ENCODE measurements around the gene DUSP15. TPM values are rescaled to one million over a fixed set of nuclear protein-coding genes. Genes with fewer than 3 reads are reported as not detected.

Gene DUSP15
- total and polyA plus RNA-seq, 9 of the 15 experiments (the other 6 are each of a cell fraction or from before 2014, with no cell fraction given), result 0.34 TPM; not detected in 8

- CTCF ChIA-PET (ENCODE audit: low intra/inter-chr PET ratio), result interaction anchor here (1.0 to 1.6 kb wide), 3 partner anchors 19 to 206 kb away, joined by 3 read pairs; no protein-coding TSS in a partner anchor
- peaks cover 0 to 11% of the 10 kb centered on the region in 2 experiments; a peak in 3 of 5 replicates for H3K4me1 ChIP-seq (replicated peaks in 1 of 2; ENCODE audit: control insufficient read depth in 2 of 2, insufficient read depth in 2 of 2, low read length in 2 of 2)
- ATAC-seq (no peak), DNase-seq (ENCODE audit: extremely low read depth in 1 of 4, low spot score in 3 of 4) (no peak), FAIRE-seq (no peak)
- in situ Hi-C loops (cut with MboI), result loop anchor here (25.0 kb wide), 1 partner anchor 835 kb away; the partner anchor contains the start of gene C20orf203
- BruUV-seq (replicated peaks), result no TSS peak
- no peaks in the 10 kb centered on the region for H3K79me2 ChIP-seq (ENCODE audit: control insufficient read depth, insufficient read depth, low read length)
- no peak overlapping the region for H3K9ac ChIP-seq (ENCODE audit: insufficient read depth in 1 of 2, low read depth in 2 of 2, low read length in 2 of 2)
- intact Hi-C loops (cut with micrococcal nuclease), result loop anchor here (10.0 kb wide), 2 partner anchors 208 to 828 kb away; no protein-coding TSS in a partner anchor
- no peaks in the 10 kb centered on the region for H3K36me3 ChIP-seq (ENCODE audit: control insufficient read depth, insufficient read depth, low read length)
- H3K9me1 ChIP-seq (ENCODE audit: control insufficient read depth, insufficient read depth, low read length), result no peaks in the 10 kb centered on the region
- POLR2A ChIA-PET, result interaction anchor here (0.6 to 1.2 kb wide), 4 partner anchors 9 to 1470 kb away, joined by 3 read pairs; no protein-coding TSS in a partner anchor
- no peak overlapping the region for H3K4me2 ChIP-seq (ENCODE audit: insufficient read depth, low read length)
- WGBS (ENCODE audit: insufficient coverage, low coverage, missing lambda C conversion rate), result 30% methylated on average over 2 of the region's 2 CpGs
- H2AFZ ChIP-seq (ENCODE audit: low read depth, low read length), result no peak overlapping the region
- peaks cover 4% of the 10 kb centered on the region; the same call in 1 of the 2 replicates for H4K20me1 ChIP-seq (replicated peaks; ENCODE audit: control insufficient read depth, insufficient read depth, low read length)
- H3K4me3 ChIP-seq, result no peak overlapping the region
- no peak overlapping the region for H3K27ac ChIP-seq (ENCODE audit: extremely low read depth, low read depth, low read length)
- peaks cover 11 to 16% of the 10 kb centered on the region in 2 experiments; a peak in 3 of 5 replicates for H3K27me3 ChIP-seq (ENCODE audit: control insufficient read depth in 2 of 2, insufficient read depth in 2 of 2, low read length in 2 of 2)
- H3K9me3 ChIP-seq (replicated peaks; ENCODE audit: control insufficient read depth, insufficient read depth, low read depth, low read length), result no peaks in the 10 kb centered on the region
- no peak for TF ChIP-seq TFAM (CRISPR knock-in tag; conservative IDR thresholded peaks at IDR 0.05)
- TF ChIP-seq NFYB (IDR thresholded peaks at IDR 0.05; ENCODE audit: extremely low read depth, insufficient read length), result no peak
- no peak for TF ChIP-seq HEY1 (CRISPR knock-in tag; IDR thresholded peaks at IDR 0.05; ENCODE audit: borderline replicate concordance)
- TF ChIP-seq IFI16 (CRISPR knock-in tag; IDR thresholded peaks at IDR 0.05), result no peak
- no peak for TF ChIP-seq PATZ1 (CRISPR knock-in tag; IDR thresholded peaks at IDR 0.05; ENCODE audit: borderline replicate concordance)
- no peak for TF ChIP-seq POLR2B (IDR thresholded peaks at IDR 0.05; ENCODE audit: low read depth, partially characterized antibody)
- TF ChIP-seq BCLAF1 (IDR thresholded peaks at IDR 0.05; ENCODE audit: borderline replicate concordance in 1 of 2, control insufficient read depth in 1 of 2, low read depth in 2 of 2, low read length in 1 of 2), result no peak
- TF ChIP-seq ZNF184 (CRISPR knock-in tag; IDR thresholded peaks at IDR 0.05), result no peak
- no peak for TF ChIP-seq SRSF3 (IDR thresholded peaks at IDR 0.05; ENCODE audit: insufficient read depth, low read length)
- no peak for TF ChIP-seq NCOA1 (IDR thresholded peaks at IDR 0.05; ENCODE audit: low read depth)
- TF ChIP-seq SRSF1 (IDR thresholded peaks at IDR 0.05; ENCODE audit: low read depth, low read length), result no peak
- TF ChIP-seq ZNF175 (CRISPR knock-in tag; IDR thresholded peaks at IDR 0.05; ENCODE audit: low read depth), result no peak
- no peak for TF ChIP-seq SMARCB1 (IDR thresholded peaks at IDR 0.05; ENCODE audit: insufficient read length, low read depth)
- no peak for TF ChIP-seq PBX2 (CRISPR knock-in tag; IDR thresholded peaks at IDR 0.05; ENCODE audit: low read depth)
- TF ChIP-seq PBX2 (tag; conservative IDR thresholded peaks at IDR 0.05; ENCODE audit: low read depth), result no peak
These were observed 43.3 kb downstream of the DUSP15 start for GRCh38 chr20:31827059-31827458.
